WTC11 (cell line): ENCODE measurements around the gene CLDN25.
"Not testable (repeated sequence)": the region's sequence is repeated elsewhere in the genome, so short reads cannot be mapped to it uniquely, and the experiment has no call there.

ENCODE experiments used
- JUN ChIP-seq: sonication (generic); formaldehyde crosslinking; IDR thresholded peaks from 2 replicates; pipeline ENCODE4 v1.8.0; 2023; ENCODE audit warnings: mild to moderate bottlenecking, missing genetic modification reagents
- MAX ChIP-seq: sonication (generic); formaldehyde crosslinking; IDR thresholded peaks from 2 replicates; pipeline ENCODE4 v1.8.0; 2022; ENCODE audit warnings: mild to moderate bottlenecking, missing genetic modification reagents
- NR2C2 ChIP-seq: sonication (generic); formaldehyde crosslinking; IDR thresholded peaks from 2 replicates; pipeline ENCODE4 v1.8.0; 2022; ENCODE audit warnings: mild to moderate bottlenecking, missing genetic modification reagents
- ZBTB21 ChIP-seq: sonication (generic); formaldehyde crosslinking; IDR thresholded peaks from 2 replicates; pipeline ENCODE4 v1.8.1; 2023; ENCODE audit warnings: mild to moderate bottlenecking, missing genetic modification reagents, borderline replicate concordance
- ZNF317 ChIP-seq: sonication (generic); formaldehyde crosslinking; IDR thresholded peaks from 2 replicates; pipeline ENCODE4 v1.8.1; 2023; ENCODE audit warnings: low read depth, mild to moderate bottlenecking, moderate library complexity, missing genetic modification reagents, borderline replicate concordance

GRCh38 chr11:113789016-113789415 lies 9.4 kb downstream of the CLDN25 start:
- not testable (repeated sequence) for TF ChIP-seq MAX; JUN (CRISPR knock-in tag); NR2C2; ZBTB21; ZNF317 (CRISPR knock-in tag)
